Measurements from ENCODE around the gene TMOD2. TPM values are rescaled to one million over a fixed set of nuclear protein-coding genes. Genes with fewer than 3 reads are reported as not detected.

TMOD2 gene
- total RNA-seq, 1 donor = 9.8 TPM

DNA sequence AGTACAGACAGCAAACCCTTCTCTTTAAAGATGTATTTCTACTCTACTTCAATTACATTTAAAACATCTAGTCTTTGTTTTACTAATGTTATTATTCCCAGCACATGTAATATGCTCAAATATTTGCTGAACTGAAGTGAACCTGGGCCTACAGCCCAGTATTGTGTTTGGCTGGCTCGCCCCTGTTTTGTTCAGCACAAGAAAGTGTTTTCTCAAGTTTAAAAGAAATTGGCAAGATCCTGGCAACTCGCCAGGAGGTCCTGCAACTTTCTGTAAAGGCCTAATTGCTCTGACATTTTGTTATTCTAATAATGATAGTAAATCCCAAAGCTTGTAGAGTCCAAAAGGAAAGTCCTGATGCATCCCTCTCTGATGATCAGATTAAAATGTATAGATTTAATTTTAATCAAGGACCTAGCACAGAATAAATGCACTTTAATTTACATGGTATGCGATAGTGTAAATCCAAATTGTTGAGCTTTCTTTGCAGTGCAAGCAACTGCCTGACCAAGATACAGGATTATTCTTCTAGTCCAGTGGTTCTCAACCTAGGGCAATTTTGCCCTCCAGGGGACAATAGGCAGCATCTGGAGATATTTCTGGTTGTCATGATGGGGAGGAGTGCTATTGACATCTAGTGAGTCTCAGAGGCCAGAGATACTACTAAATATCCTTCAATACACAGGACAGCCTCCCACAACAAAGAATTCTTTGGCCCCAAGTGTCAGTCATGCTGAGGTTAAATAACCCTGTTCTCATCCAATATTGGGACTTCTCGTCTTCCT is 42.3 kb downstream of the TMOD2 start:
- Histone ChIP-seq H3K79me2 (ENCODE audit: insufficient read depth, low read length) (no peaks in the 10 kb centered on the region), H3K4me3 (ENCODE audit: insufficient read depth, low read length) (no peak overlapping the region), H3K27me3 (ENCODE audit: insufficient read depth, low read length) (no peaks in the 10 kb centered on the region), H3K4me2 (ENCODE audit: insufficient read depth, low read length) (no peak overlapping the region), H4K20me1 (ENCODE audit: insufficient read depth, low read length) (no peaks in the 10 kb centered on the region), H3K36me3 (ENCODE audit: insufficient read depth, low read length) (no peaks in the 10 kb centered on the region), H3K9me3 (ENCODE audit: low read depth, low read length) (no peaks in the 10 kb centered on the region), H2AFZ (ENCODE audit: low read length) (no peak overlapping the region), H3K27ac (ENCODE audit: low read depth, low read length) (no peak overlapping the region), H3K4me1 (ENCODE audit: insufficient read depth, low read length) (no peaks in the 10 kb centered on the region)
- no peak for DNase-seq (ENCODE audit: insufficient read length, low spot score, missing footprints)
- TF ChIP-seq, protein P1, sequence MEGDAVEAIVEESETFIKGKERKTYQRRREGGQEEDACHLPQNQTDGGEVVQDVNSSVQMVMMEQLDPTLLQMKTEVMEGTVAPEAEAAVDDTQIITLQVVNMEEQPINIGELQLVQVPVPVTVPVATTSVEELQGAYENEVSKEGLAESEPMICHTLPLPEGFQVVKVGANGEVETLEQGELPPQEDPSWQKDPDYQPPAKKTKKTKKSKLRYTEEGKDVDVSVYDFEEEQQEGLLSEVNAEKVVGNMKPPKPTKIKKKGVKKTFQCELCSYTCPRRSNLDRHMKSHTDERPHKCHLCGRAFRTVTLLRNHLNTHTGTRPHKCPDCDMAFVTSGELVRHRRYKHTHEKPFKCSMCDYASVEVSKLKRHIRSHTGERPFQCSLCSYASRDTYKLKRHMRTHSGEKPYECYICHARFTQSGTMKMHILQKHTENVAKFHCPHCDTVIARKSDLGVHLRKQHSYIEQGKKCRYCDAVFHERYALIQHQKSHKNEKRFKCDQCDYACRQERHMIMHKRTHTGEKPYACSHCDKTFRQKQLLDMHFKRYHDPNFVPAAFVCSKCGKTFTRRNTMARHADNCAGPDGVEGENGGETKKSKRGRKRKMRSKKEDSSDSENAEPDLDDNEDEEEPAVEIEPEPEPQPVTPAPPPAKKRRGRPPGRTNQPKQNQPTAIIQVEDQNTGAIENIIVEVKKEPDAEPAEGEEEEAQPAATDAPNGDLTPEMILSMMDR (IDR thresholded peaks at IDR 0.05; ENCODE audit: extremely low read depth, low read depth, low read length) = no peak

DNA sequence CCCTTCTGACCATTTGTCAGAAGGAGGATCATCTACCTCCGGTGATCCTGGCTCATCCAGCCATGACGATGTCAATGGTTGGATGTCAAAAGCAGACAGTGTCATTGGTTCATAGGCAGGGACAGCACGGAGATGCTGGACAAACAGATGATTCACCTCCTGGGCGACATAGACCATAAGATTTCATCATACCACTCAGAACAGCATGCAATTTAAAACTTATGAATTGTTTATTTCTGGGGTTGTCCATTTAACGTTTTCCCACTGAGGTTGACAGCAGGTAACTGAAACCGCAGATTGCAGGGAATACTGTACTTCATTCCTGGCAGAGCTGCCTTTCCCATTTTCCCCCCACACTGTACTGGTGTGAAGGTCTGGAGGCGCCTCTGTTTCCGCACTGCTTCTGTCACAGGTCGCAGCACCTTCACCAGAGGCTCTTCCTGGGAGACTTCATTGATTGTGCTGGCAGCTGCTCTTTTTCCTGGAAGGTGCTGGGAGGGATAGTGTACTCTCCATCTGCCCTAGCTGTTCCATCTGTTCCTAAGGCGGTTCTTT is 45.5 kb downstream of the TMOD2 start:
- TF ChIP-seq, protein P1 (IDR thresholded peaks at IDR 0.05; ENCODE audit: extremely low read depth, low read depth, low read length) = no peak
- Histone ChIP-seq H3K9me3 (ENCODE audit: low read depth, low read length) (no peaks in the 10 kb centered on the region), H3K79me2 (ENCODE audit: insufficient read depth, low read length) (no peaks in the 10 kb centered on the region), H3K4me2 (ENCODE audit: insufficient read depth, low read length) (no peak overlapping the region), H4K20me1 (ENCODE audit: insufficient read depth, low read length) (no peaks in the 10 kb centered on the region), H3K36me3 (ENCODE audit: insufficient read depth, low read length) (no peaks in the 10 kb centered on the region), H3K27me3 (ENCODE audit: insufficient read depth, low read length) (no peaks in the 10 kb centered on the region), H3K4me3 (ENCODE audit: insufficient read depth, low read length) (no peak overlapping the region), H2AFZ (ENCODE audit: low read length) (no peak overlapping the region), H3K27ac (ENCODE audit: low read depth, low read length) (no peak overlapping the region), H3K4me1 (ENCODE audit: insufficient read depth, low read length) (no peaks in the 10 kb centered on the region)
- no peak for DNase-seq (ENCODE audit: insufficient read length, low spot score, missing footprints)

DNA sequence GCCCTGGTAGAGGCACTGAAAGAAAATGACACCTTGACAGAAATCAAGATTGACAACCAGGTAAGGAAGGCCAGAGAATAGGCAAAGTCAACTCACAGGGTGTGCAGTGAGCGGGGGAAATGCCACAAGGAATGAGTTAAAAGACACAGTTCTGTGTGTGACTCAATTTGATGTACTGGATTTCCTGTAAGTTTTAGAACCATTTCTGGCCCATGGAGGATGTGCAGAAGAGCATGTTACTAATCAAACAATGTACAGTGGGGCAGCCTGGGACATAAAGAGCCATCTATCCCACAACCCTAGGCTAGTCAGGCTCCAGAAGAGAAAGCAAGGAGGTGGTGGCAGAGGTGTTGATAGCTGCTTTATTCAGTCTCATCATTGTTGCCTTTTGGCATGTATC is 46.9 kb downstream of the TMOD2 start:
- no peaks in the 10 kb centered on the region for H3K27me3 ChIP-seq (ENCODE audit: insufficient read depth, low read length)
- H3K9me3 ChIP-seq (ENCODE audit: low read depth, low read length) = no peaks in the 10 kb centered on the region
- TF ChIP-seq, protein P1 (IDR thresholded peaks at IDR 0.05; ENCODE audit: extremely low read depth, low read depth, low read length) = no peak
- H2AFZ ChIP-seq (ENCODE audit: low read length) = no peak overlapping the region
- DNase-seq (ENCODE audit: insufficient read length, low spot score, missing footprints) = no peak
- H3K27ac ChIP-seq (ENCODE audit: low read depth, low read length) = no peak overlapping the region
- no peaks in the 10 kb centered on the region for H3K4me1 ChIP-seq (ENCODE audit: insufficient read depth, low read length)
- H4K20me1 ChIP-seq (ENCODE audit: insufficient read depth, low read length) = no peaks in the 10 kb centered on the region
- no peaks in the 10 kb centered on the region for H3K36me3 ChIP-seq (ENCODE audit: insufficient read depth, low read length)
- no peak overlapping the region for H3K4me3 ChIP-seq (ENCODE audit: insufficient read depth, low read length)
- H3K79me2 ChIP-seq (ENCODE audit: insufficient read depth, low read length) = no peaks in the 10 kb centered on the region
- H3K4me2 ChIP-seq (ENCODE audit: insufficient read depth, low read length) = no peak overlapping the region

Measured in osteoblast (primary cell).